SK-N-SH (cell line): Measurements from ENCODE around the gene NKG7.

Source experiments
- MEF2A ChIP-seq: IDR thresholded peaks from 2 replicates; pipeline ENCODE4 v1.4.0; 2012; ENCODE audit warnings: low read depth, borderline replicate concordance
- TF ChIP-seq, protein P1 (sequence below): fragments of 150-350 bp; IDR thresholded peaks from 2 replicates; pipeline ENCODE4 v1.6.1; 2017; ENCODE audit warnings: antibody characterized with exemption, low read length, low read depth, borderline replicate concordance

DNA sequence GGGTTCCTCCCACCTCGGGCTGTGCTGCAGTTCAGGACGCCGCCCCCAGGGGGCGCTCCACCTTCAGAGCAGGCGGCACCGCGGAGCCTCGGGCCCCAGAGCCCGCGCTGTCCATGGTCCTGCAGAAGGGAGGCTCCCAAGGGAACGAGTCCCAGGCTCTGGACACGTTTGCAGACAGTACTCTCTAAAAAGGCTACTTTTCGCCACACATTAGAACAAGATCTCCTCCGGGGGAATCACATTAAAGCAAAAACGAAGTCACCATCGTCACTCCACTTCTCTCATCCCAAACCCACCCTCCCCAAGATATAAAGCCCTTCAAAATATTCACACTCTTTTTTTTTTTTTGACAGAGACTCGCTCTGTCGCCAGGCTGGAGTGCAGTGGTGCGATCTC, 49.6 kb upstream of the NKG7 start:
- TF ChIP-seq MEF2A, result no peak
- TF ChIP-seq, protein P1, sequence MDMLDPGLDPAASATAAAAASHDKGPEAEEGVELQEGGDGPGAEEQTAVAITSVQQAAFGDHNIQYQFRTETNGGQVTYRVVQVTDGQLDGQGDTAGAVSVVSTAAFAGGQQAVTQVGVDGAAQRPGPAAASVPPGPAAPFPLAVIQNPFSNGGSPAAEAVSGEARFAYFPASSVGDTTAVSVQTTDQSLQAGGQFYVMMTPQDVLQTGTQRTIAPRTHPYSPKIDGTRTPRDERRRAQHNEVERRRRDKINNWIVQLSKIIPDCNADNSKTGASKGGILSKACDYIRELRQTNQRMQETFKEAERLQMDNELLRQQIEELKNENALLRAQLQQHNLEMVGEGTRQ, result no peak
